GM21390 (cell line): Measurements from ENCODE around the gene FAM200C.

Source experiments
- ATAC-seq: cut with Tn5 transposase; IDR thresholded peaks from one replicate; pipeline ENCODE4 v1.9.1; 2021; ENCODE audit not compliant: unreplicated experiment

The FAM200C gene

DNA sequence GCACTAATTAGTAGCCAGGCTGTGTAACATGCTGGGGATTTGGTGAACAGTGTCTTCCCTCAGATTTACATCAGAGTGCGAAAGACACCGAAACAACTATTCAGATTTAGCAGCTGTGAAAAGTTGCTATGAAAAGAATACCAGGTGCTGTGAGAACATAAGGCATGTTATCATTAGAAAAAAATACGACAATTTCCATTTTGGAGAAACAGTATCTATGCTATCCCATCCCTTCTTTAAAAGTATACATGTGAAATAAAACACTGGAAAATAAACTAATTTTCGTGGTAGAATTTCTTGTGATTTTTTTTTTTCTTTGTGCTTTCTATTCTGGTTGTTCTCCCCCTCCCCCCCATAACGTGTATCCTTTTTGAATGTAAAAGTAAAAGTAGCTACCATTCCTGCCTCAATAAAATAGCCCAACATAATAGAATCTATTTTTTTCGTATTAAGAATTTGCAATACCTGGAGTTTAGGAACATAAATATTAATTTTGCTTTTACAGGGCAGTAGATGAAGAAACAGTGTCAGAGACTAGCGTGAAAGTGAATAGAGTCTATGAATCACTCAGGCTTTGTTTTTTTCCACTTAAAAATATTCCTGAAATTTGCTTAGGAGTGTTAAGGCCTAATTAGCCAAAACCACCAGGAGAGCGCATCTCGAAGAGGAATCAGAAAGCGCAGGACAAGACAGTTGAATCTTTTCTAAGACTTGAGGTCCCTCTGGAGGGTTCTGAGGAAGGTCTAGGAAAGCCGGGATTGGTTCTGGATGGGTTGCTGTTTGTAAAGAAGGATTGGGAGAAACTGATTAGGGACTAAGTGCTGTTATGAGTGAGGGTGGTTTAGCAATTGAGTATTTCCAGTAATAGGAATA lies 19.8 kb upstream of the FAM200C start:
- peak; percentile 33 for ATAC-seq

- peak; percentile 63 for ATAC-seq
These were observed 19.0 kb upstream of the FAM200C start, which contains the start of gene SLU7 for GRCh38 chr5:160418561-160419457. Gene SLU7 (minus strand): TSS chr5:160419081. CDS start chr5:160415294, 3,787 bp downstream.

DNA sequence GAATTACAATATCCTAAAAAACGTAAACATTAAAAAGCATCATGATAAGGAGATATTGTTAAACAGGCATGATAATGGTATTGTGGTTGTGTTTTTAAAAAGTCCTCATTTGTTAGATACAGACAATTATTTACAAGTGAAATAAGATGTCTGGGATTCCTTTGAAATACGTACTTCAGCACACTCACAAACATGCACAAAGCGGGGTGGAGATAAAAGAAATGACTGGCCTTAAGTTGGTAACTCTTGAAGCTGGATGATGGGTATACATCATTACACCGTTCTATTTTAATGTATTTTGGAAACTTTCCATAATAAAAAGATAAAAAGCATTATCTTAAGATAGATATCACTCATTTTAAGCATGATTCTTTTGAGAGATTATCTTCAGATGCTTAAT lies 1.0 kb downstream of the FAM200C start:
- ATAC-seq = no peak

GRCh38 chr5:160397492-160397891 lies 2.4 kb downstream of the FAM200C start:
- ATAC-seq = no peak

GRCh38 chr5:160395111-160395510 lies 4.7 kb downstream of the FAM200C start:
- ATAC-seq = no peak

GRCh38 chr5:160390787-160391696 lies 8.8 kb downstream of the FAM200C start:
- ATAC-seq = no peak

DNA sequence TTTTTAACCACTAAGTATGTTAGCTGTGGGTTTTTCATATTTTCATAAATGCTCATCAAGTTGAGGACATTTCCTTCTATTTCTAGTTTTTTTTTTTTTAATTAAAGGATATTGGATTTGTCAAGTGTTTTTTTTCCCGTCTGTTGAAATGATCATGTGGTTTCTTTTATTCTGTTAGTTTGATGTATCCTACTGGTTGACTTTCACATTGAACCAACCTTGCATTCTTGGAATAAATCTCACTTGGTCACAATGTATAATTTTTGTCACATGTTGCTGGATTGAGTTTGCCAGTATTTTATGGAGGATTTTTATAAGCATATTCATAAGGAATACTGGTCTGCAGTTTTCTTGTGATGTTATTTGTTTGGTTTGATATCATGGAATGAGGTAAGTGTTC lies 12.4 kb downstream of the FAM200C start:
- ATAC-seq = no peak

GRCh38 chr5:160385496-160385895 lies 14.4 kb downstream of the FAM200C start:
- ATAC-seq = no peak

DNA sequence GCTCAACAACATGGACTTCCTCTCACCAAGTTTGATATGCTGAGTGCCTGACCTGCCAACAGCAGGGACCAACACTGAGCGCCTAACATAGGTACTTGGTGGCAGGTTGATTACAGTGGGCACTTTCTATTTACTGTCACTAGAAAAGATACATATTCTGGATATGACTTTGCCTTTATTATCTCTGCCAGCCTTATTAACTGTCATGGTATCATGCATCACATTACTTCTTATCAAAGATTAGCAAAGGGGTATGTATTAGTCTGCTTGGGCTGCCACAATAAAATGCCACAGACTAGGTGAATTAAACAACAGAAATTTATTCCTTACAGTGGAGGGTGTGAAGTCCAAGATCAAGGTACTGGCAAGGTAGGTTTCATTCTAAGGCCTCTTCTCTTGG lies 15.2 kb downstream of the FAM200C start:
- ATAC-seq = no peak

GRCh38 chr5:160382346-160382745 lies 17.5 kb downstream of the FAM200C start:
- no peak for ATAC-seq

GRCh38 chr5:160380041-160380440 lies 19.8 kb downstream of the FAM200C start:
- no peak for ATAC-seq

- no peak for ATAC-seq
These were observed 20.3 kb downstream of the FAM200C start for GRCh38 chr5:160379511-160379910.

- ATAC-seq = no peak
These were observed 21.5 kb downstream of the FAM200C start for GRCh38 chr5:160378330-160378729.

DNA sequence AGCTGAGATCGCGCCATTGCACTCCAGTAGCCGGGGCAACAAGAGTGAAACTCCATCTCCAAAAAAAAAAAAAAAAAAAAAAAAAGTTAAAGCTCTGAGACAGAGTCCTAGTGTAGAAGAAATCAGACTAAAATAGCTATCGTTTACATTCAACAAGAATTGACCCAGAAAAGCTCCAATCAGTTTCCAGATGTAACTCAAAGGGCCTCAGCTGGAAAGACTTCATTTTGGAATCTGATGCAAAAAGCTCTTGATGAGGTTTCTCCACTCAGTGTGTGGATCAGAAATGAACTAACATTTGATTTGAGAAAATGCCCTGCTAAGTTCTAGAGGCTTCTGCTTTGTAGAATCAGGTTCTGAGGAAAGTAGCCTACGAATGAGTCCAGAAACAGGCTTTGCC lies 22.2 kb downstream of the FAM200C start:
- ATAC-seq = no peak

DNA sequence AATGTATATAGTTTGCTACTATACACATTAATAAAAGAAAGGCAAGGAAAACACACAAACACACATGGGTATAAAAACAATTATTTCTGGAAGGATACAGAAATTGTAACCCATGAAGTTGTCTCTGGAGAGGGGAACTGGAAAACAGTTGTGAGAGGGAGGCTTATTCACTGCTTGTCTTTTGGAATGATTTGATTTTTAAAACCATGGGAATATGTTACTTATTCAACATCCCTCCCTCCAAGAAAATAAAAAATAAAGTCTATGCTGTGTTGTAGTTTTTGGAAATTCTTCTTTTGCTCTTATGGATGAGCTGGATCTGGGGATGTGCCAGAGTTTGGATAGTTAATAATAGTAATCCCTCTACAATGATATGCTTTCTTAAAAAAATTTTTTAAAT lies 23.4 kb downstream of the FAM200C start:
- no peak for ATAC-seq

- no peak for ATAC-seq
These were observed 24.2 kb downstream of the FAM200C start for GRCh38 chr5:160375701-160376100.

DNA sequence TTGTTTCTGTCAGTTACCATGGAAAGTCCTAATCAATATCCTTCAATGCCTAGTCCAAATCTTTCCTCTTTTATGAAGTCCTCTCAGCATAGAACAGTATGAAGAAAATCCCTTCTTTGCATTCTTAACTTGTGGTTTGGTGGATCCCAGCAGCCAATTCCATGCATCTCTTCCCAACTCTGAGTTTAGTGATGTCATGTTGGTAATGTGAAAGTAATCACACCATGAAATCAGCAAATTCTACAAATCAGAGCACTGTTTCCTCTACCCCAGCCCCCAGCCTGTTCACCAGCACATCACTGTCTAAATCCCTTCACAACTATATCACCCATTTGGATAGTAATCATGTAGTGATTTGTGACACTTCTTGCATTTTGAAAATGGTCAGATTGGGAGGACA lies 24.7 kb downstream of the FAM200C start:
- ATAC-seq = no peak

DNA sequence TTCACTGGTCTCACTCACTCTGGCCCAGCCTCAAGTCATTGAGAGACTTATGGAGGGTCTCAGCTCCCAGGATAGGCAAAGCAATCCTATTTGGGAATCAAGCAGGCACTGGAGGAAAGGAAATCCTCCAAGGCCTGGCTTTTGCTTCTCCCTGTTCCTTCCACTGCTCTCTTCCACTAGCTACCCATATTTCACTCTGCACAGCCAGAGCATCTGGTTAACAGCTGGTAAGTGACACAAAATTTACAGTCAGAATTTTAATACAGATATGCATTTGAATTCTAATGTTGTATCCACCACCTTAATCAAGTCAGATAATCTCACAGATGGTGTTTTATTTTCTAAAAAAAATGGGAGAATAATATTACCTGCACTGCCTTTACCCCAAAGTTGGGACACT lies 28.6 kb downstream of the FAM200C start:
- no peak for ATAC-seq

DNA sequence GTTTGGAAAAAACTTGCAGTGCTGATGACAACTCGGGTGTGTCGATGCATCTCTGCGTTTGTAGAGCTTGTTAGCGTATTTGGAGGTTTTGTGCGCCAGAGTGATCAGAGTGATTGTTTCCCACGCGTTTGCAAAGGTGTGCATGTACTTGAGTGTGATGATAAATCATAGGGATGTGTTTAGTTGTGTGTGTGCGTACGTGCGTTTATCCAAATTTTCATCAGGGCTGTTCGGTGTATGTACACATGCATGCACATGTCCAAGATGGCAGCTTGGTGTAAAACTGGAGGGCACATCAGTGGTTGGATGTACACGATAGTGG lies 29.2 kb downstream of the FAM200C start:
- ATAC-seq = no peak

GRCh38 chr5:160369990-160370712 lies 29.7 kb downstream of the FAM200C start, which contains the start of gene C1QTNF2:
Gene C1QTNF2 (minus strand): TSS chr5:160370626. CDS start chr5:160355011, 15,615 bp downstream.
- ATAC-seq = peak; percentile 73
